Smooth muscle cell (in vitro differentiated cells): Measurements from ENCODE around the gene MAP2K1. TPM values are rescaled to one million over a fixed set of nuclear protein-coding genes. Genes with fewer than 3 reads are reported as not detected.

ENCODE experiments used
- DNase-seq: peaks from one replicate; lab custom pipeline; 2025; ENCODE audit not compliant: unreplicated experiment; lab: John Stamatoyannopoulos, UW
- H2AFZ ChIP-seq: fragments of 200-600 bp; sonication (generic); 2 replicates; pipeline ENCODE4 v1.6.0; 2016; ENCODE audit warnings: antibody characterized with exemption, low read depth, mild to moderate bottlenecking
- H3F3A ChIP-seq: fragments of 200-600 bp; sonication (generic); 2 replicates; pipeline ENCODE4 v1.6.0; 2017; ENCODE audit warnings: antibody characterized with exemption, low read depth
- H3K27ac ChIP-seq: fragments of 200-600 bp; sonication (generic); 2 replicates; pipeline ENCODE4 v1.5.1; 2016; ENCODE audit warnings: low read depth, mild to moderate bottlenecking
- H3K27me3 ChIP-seq: fragments of 200-600 bp; sonication (generic); 2 replicates; pipeline ENCODE4 v1.6.1; 2016; ENCODE audit warnings: low read depth, mild to moderate bottlenecking
- H3K36me3 ChIP-seq: fragments of 200-600 bp; sonication (generic); 2 replicates; pipeline ENCODE4 v1.5.1; 2016; ENCODE audit warnings: low read depth
- H3K4me1 ChIP-seq: fragments of 200-600 bp; sonication (generic); 2 replicates; pipeline ENCODE4 v1.5.1; 2016; ENCODE audit warnings: low read depth
- H3K4me2 ChIP-seq: fragments of 200-600 bp; sonication (generic); 2 replicates; pipeline ENCODE4 v1.6.0; 2016; ENCODE audit warnings: mild to moderate bottlenecking
- H3K4me3 ChIP-seq: fragments of 200-600 bp; sonication (generic); 2 replicates; pipeline ENCODE4 v1.5.1; 2016; ENCODE audit warnings: mild to moderate bottlenecking
- H3K79me2 ChIP-seq: fragments of 200-600 bp; sonication (generic); 2 replicates; pipeline ENCODE4 v1.6.0; 2016; ENCODE audit warnings: low read depth, mild to moderate bottlenecking
- H3K9ac ChIP-seq: fragments of 200-600 bp; sonication (generic); 2 replicates; pipeline ENCODE4 v1.6.0; 2016; ENCODE audit warnings: low read depth
- H3K9me3 ChIP-seq: fragments of 200-600 bp; sonication (generic); replicated peaks from 2 replicates; pipeline ENCODE4 v1.5.1; 2016; ENCODE audit warnings: low read depth
- H4K20me1 ChIP-seq: fragments of 200-600 bp; sonication (generic); 2 replicates; pipeline ENCODE4 v1.6.0; 2016; ENCODE audit warnings: low read depth
- WGBS: methylation state at CpG from one replicate; pipeline ENCODE4 v1.1.7; 2016; ENCODE audit warnings: low lambda C conversion rate; 5-methylcytosine and 5-hydroxymethylcytosine counted together
- polyA plus RNA-seq: library from polyadenylated mRNA; unstranded; fragments of >200 nt; fragmentation: Nextera tagmentation; extraction: Ambion mirVana; gene quantifications from 2 replicates; pipeline ENCODE4 v1.2.1, GENCODE V29; 2016
- total RNA-seq: library from RNA; depleted of rRNA; stranded (reverse); fragments of >200 nt; gene quantifications from 2 replicates; pipeline ENCODE4 v1.2.3, GENCODE V29; 2014
- TF ChIP-seq, protein P1 (sequence below): fragments of 200-600 bp; sonication (generic); IDR thresholded peaks from 2 replicates; pipeline ENCODE4 v1.5.1; 2017; ENCODE audit warnings: borderline replicate concordance, mild to moderate bottlenecking, antibody characterized with exemption; ENCODE audit not compliant: insufficient read depth, poor library complexity, severe bottlenecking

Gene MAP2K1
- total and polyA plus RNA-seq, 2 experiments from 2014 or later: 50.4 to 62.9 TPM

DNA sequence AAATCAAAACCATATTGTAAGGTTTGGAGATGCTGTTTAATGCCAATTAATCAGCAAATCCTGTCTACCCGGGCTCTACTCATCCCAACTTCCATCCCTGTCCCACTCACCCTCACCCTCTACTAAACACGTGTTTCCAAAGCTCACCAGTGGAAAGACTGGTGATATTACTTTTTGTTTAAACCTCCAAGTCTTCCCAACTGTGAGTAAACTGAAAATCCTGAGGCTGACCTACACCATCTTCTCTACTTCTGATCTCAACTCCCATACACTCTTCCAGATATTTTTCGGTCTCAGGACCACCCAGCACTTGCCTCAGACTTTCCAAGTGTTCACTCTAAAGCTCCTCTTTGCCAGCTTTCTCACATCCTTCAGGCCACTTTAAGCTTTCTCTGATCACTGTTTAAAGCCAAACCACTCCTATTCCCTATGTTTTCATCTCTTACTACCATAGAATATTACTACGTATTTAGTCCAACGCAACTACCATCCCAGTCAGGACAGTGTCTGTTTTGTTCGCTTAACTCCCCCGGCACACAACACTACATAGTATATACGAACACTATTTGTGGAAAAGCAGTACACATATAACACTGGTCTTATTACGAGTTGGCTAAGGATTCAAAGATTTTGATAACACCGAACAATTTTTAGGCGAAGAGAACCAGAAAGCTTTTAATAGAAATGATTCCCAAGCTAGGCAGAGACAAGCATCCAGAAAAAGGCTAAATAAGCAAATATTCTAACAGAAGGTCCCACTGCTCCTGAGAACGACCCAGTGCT is 117.3 kb downstream of the MAP2K1 start:
- DNase-seq: no peak
- H2AFZ ChIP-seq: peak overlapping the region; percentile 98
- H3K27ac ChIP-seq: peak overlapping the region; percentile 99

DNA sequence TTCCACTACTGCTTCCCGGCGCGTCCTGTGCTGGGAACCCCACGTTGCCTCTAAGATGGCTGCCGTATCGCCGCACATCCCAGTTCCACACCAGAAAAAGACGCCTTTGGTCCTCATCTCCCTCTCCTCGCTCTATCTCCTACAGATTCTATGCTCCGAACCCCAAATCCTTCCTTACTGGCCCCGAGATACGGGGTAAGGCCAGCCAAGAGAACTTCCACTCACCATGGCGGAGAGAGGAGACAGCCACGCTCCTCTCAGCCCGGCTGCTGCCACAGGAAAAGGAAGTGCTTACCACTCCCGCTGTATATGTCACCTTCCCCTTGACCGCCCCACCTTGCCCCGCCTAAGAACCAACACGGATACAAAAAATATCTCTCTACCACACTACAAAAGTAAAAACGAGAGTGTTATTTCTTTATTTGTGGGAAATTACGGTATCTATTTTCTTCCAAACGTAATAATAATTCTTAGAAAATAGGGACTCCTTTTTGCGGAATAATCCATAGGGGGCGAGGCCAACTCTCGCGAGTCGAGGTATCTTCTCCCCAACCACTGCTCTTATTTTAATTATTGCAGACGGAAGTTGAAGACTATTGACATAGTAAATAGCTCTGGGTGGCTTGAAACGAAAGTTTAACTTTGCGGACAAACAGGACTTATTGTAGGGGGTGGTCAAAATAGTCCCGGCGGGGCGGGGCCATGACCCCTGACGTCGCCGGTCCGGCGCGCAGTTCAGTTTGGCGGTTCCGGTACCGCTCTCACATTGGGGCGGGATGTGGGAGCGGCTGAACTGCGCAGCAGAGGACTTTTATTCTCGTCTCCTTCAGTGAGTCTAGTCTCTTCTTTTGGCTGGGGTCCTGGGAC is 118.1 kb downstream of the MAP2K1 start, which contains the start of the genes RPL4 and ZWILCH:
RPL4 (minus strand) TSS at position 293 of the 867 bp plus-strand sequence; CDS start at position 228, 65 bp downstream.
ZWILCH (plus strand) TSS at position 764 of the 867 bp plus-strand sequence; CDS start at position 777, 13 bp downstream.
- TF ChIP-seq, protein P1, sequence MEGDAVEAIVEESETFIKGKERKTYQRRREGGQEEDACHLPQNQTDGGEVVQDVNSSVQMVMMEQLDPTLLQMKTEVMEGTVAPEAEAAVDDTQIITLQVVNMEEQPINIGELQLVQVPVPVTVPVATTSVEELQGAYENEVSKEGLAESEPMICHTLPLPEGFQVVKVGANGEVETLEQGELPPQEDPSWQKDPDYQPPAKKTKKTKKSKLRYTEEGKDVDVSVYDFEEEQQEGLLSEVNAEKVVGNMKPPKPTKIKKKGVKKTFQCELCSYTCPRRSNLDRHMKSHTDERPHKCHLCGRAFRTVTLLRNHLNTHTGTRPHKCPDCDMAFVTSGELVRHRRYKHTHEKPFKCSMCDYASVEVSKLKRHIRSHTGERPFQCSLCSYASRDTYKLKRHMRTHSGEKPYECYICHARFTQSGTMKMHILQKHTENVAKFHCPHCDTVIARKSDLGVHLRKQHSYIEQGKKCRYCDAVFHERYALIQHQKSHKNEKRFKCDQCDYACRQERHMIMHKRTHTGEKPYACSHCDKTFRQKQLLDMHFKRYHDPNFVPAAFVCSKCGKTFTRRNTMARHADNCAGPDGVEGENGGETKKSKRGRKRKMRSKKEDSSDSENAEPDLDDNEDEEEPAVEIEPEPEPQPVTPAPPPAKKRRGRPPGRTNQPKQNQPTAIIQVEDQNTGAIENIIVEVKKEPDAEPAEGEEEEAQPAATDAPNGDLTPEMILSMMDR: no peak
- H3K9ac ChIP-seq: peak within 1 kb of the TSS; percentile 100
- H3F3A ChIP-seq: peaks cover 30% of the 10 kb centered on the region
- DNase-seq: peak; percentile 22
- peak within 1 kb of the TSS; percentile 100 for H3K4me2 ChIP-seq
- peaks cover 28% of the 10 kb centered on the region for H3K4me1 ChIP-seq
- H2AFZ ChIP-seq: peak within 1 kb of the TSS; percentile 98
- H4K20me1 ChIP-seq: peaks cover 45% of the 10 kb centered on the region
- peaks cover 72% of the 10 kb centered on the region for H3K79me2 ChIP-seq
- peak within 1 kb of the TSS; percentile 99 for H3K27ac ChIP-seq
- H3K4me3 ChIP-seq: peak within 1 kb of the TSS; percentile 99
- H3K27me3 ChIP-seq: no peaks in the 10 kb centered on the region
- WGBS: under 1% methylated on average over 46 of the region's 46 CpGs
- H3K36me3 ChIP-seq: peaks cover 23% of the 10 kb centered on the region
- no peaks in the 10 kb centered on the region for H3K9me3 ChIP-seq

More for the DNA sequence above, 117.3 kb downstream of the MAP2K1 start:
- TF ChIP-seq, protein P1: no peak
- H3K9me3 ChIP-seq: no peaks in the 10 kb centered on the region
- H3K9ac ChIP-seq: peak overlapping the region; percentile 100
- H3K4me2 ChIP-seq: peak overlapping the region; percentile 100
- no peaks in the 10 kb centered on the region for H3K27me3 ChIP-seq
- H3F3A ChIP-seq: peaks cover 38% of the 10 kb centered on the region
- H3K4me3 ChIP-seq: peak overlapping the region; percentile 99
- H3K4me1 ChIP-seq: peaks cover 28% of the 10 kb centered on the region
- H3K79me2 ChIP-seq: peaks cover 72% of the 10 kb centered on the region
- H4K20me1 ChIP-seq: peaks cover 51% of the 10 kb centered on the region
- WGBS: 1% methylated on average over 12 of the region's 12 CpGs
- H3K36me3 ChIP-seq: peaks cover 25% of the 10 kb centered on the region

DNA sequence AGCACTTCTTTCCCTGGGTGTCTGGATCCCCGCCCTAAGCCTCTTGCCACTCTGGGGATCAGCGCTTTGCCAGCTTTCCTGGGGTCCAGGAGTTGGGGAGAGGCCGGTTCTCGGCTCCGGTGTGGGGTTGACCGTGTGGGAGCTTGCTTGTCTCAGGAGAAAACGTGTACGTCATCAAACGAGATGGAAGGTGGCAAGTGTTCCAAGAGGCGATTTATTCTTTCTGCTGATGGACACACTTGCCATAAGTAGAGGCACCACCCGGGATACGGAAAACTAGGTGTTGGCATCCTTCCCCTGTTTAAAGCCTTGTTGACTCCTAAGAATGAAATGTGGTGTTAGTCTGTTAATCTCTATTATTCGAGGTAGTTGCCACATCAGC is 118.7 kb downstream of the MAP2K1 start:
- peak overlapping the region; percentile 100 for H3K4me2 ChIP-seq
- DNase-seq: no peak
- peaks cover 39% of the 10 kb centered on the region for H4K20me1 ChIP-seq
- peaks cover 24% of the 10 kb centered on the region for H3F3A ChIP-seq
- H3K9ac ChIP-seq: peak overlapping the region; percentile 100
- peak overlapping the region; percentile 98 for H2AFZ ChIP-seq
- TF ChIP-seq, protein P1: no peak
- 0% methylated on average over 13 of the region's 13 CpGs for WGBS
- peak overlapping the region; percentile 99 for H3K27ac ChIP-seq
- H3K79me2 ChIP-seq: peaks cover 72% of the 10 kb centered on the region
- no peaks in the 10 kb centered on the region for H3K9me3 ChIP-seq
- peak overlapping the region; percentile 99 for H3K4me3 ChIP-seq
- H3K4me1 ChIP-seq: peaks cover 28% of the 10 kb centered on the region
- H3K36me3 ChIP-seq: peaks cover 21% of the 10 kb centered on the region
- no peaks in the 10 kb centered on the region for H3K27me3 ChIP-seq
